Natural killer cell (primary cell): Measurements from ENCODE around the gene RHCG. TPM values are rescaled to one million over a fixed set of nuclear protein-coding genes. Genes with fewer than 3 reads are reported as not detected.

ENCODE experiments used
- ATAC-seq, 3 donors: fragments of 150-1000 bp in 2 of 3; fragments of 200-7000 bp in 1 of 3; cut with Tn5 transposase; 1 replicate in 1 of 3; 2 replicates in 2 of 3; pipeline ENCODE4 v1.10.0; 2021; ENCODE audit warnings: mild to moderate bottlenecking in 2 of 3, moderate library complexity in 2 of 3
- DNase-seq, 2 donors: peaks; one replicate each; pipeline versions ENCODE4 v3.0.0 to v3.0.0-alpha.2; 2013 to 2021; ENCODE audit warnings: mixed read lengths in 1 of 2
- H3K27ac ChIP-seq: one replicate; pipeline ENCODE4 v1.5.1; 2013; ENCODE audit warnings: mild to moderate bottlenecking, low read length
- H3K27me3 ChIP-seq: one replicate; pipeline ENCODE4 v1.6.1; 2013; ENCODE audit warnings: low read length; ENCODE audit not compliant: control insufficient read depth, insufficient read depth
- H3K36me3 ChIP-seq: one replicate; pipeline ENCODE4 v1.6.1; 2013; ENCODE audit warnings: low read length; ENCODE audit not compliant: control insufficient read depth, insufficient read depth
- H3K4me1 ChIP-seq: one replicate; pipeline ENCODE4 v1.6.1; 2013; ENCODE audit warnings: low read length; ENCODE audit not compliant: control insufficient read depth, insufficient read depth
- H3K4me3 ChIP-seq: one replicate; pipeline ENCODE4 v1.5.1; 2013; ENCODE audit warnings: low read length
- H3K9me3 ChIP-seq: one replicate; pipeline ENCODE4 v1.6.1; 2013; ENCODE audit warnings: low read length; ENCODE audit not compliant: control insufficient read depth, insufficient read depth
- H3K27ac Mint-ChIP-seq, 2 donors: one replicate each; pipeline ENCODE4 v1.8.0; 2022; ENCODE audit warnings: mild to moderate bottlenecking in 2 of 2, mixed read lengths in 2 of 2, moderate library complexity in 1 of 2
- H3K27me3 Mint-ChIP-seq, 2 donors: one replicate each; pipeline ENCODE4 v1.8.0; 2022; ENCODE audit warnings: low read depth in 2 of 2, mixed read lengths in 2 of 2
- H3K36me3 Mint-ChIP-seq: one replicate; pipeline ENCODE4 v1.8.0; 2022; ENCODE audit warnings: mixed read lengths
- H3K4me1 Mint-ChIP-seq, 2 donors: one replicate each; pipeline ENCODE4 v1.8.0; 2022; ENCODE audit warnings: mixed read lengths in 2 of 2
- H3K4me3 Mint-ChIP-seq: one replicate; pipeline ENCODE4 v1.8.0; 2022; ENCODE audit warnings: mild to moderate bottlenecking, moderate library complexity, mixed read lengths
- H3K9me3 Mint-ChIP-seq, 2 donors: one replicate each; pipeline ENCODE4 v1.8.0; 2022; ENCODE audit warnings: mixed read lengths in 2 of 2
- CTCF ChIP-seq: fragments of 200-600 bp; IDR thresholded peaks from one replicate; pipeline ENCODE4 v1.8.0; 2022; ENCODE audit warnings: antibody characterized with exemption
- WGBS: methylation state at CpG from one replicate; pipeline ENCODE4 v1.1.7; 2013; ENCODE audit warnings: missing lambda C conversion rate; ENCODE audit not compliant: insufficient coverage; 5-methylcytosine and 5-hydroxymethylcytosine counted together
- intact Hi-C: fragments of 100-400 bp; cut with micrococcal nuclease; formaldehyde crosslinking; loops from one replicate; pipeline ENCODE4 v1.14.2; 2022
- total RNA-seq, 4 donors: library from RNA; stranded (reverse); fragments of 120-200 nt in 1 of 4; gene quantifications; one replicate each; pipeline versions ENCODE4 v1.2.3 to v1.2.4, GENCODE V29; 2013 to 2022

The RHCG gene
- total RNA-seq, 3 donors from 2014 or later (not counting 1 experiment from before 2014, with no cell fraction given) = not detected

GRCh38 chr15:89457086-89457485, 39.3 kb downstream of the RHCG start:
- H3K27ac Mint-ChIP-seq = no peak overlapping the region
- Histone ChIP-seq H3K27me3 (no peaks in the 10 kb centered on the region), H3K36me3 (no peaks in the 10 kb centered on the region), H3K4me1 (no peaks in the 10 kb centered on the region), H3K9me3 (no peaks in the 10 kb centered on the region), H3K27ac (no peak overlapping the region), H3K4me3 (no peak overlapping the region)
- H3K4me3 Mint-ChIP-seq = no peak overlapping the region
- ATAC-seq (no peak), DNase-seq (no peak)
- H3K27me3 Mint-ChIP-seq = peaks cover 13 to 16% of the 10 kb centered on the region in 2 donors
- intact Hi-C loops = no loop called here
- H3K4me1 Mint-ChIP-seq = no peaks in the 10 kb centered on the region
- H3K9me3 Mint-ChIP-seq = no peaks in the 10 kb centered on the region
- no peak for TF ChIP-seq CTCF
- no peaks in the 10 kb centered on the region for H3K36me3 Mint-ChIP-seq

DNA sequence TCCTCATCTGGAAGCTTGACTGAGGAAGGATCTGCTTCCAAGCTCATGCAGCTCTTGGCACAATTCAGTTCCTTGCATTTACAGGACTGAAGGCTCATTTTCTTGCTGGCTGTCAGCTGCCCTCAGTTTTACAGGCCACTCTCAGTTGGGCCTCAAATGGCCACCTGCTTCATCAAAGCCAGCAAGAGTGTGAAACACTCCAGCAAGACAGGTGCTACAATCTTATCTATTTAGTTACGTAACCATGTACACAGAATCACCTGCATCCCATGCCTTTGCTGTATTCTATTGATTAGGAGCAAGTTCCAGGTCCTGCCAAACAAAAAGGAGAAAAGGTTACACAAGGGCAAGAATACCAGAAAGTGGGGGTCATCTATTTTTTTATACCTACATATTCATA, 40.8 kb downstream of the RHCG start:
- no peaks in the 10 kb centered on the region for H3K4me1 Mint-ChIP-seq
- H3K36me3 Mint-ChIP-seq = no peaks in the 10 kb centered on the region
- 100% methylated on average over 1 of the region's 1 CpG for WGBS
- H3K4me1 ChIP-seq = no peaks in the 10 kb centered on the region
- H3K36me3 ChIP-seq = no peaks in the 10 kb centered on the region
- H3K27me3 ChIP-seq = no peaks in the 10 kb centered on the region
- intact Hi-C loops = no loop called here
- H3K4me3 Mint-ChIP-seq = no peak overlapping the region
- H3K27ac ChIP-seq = no peak overlapping the region
- H3K9me3 Mint-ChIP-seq = no peaks in the 10 kb centered on the region
- no peak overlapping the region for H3K4me3 ChIP-seq
- TF ChIP-seq CTCF = no peak
- DNase-seq (no peak), ATAC-seq (no peak)
- H3K27me3 Mint-ChIP-seq = peaks cover 21 to 27% of the 10 kb centered on the region in 2 donors
- no peak overlapping the region for H3K27ac Mint-ChIP-seq
- no peaks in the 10 kb centered on the region for H3K9me3 ChIP-seq

DNA sequence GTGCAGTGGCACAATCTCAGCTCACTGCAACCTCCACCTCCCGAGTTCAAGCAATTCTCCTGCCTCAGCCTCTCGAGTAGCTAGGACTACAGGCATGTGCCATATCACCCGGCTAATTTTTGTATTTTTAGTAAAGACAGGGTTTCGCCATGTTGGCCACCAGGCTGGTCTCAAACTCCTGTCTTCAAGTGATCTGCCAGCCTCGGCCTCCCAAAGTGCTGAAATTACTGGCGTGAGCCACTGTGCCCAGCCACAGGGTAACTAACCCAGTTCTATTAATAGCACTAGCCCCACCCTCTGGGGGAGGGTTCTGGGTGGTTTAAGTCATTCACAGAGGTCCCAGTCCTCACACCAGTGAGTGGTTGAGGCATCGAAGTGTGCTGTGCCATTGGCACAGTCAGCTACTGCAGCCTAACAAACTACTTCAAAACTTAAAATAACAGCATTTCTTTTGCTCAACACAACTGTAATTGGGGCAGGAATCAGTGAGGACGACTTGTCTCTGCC, 44.0 kb downstream of the RHCG start:
- Histone ChIP-seq H3K27ac (no peak overlapping the region), H3K9me3 (no peaks in the 10 kb centered on the region), H3K4me1 (no peaks in the 10 kb centered on the region), H3K36me3 (no peaks in the 10 kb centered on the region), H3K4me3 (no peak overlapping the region), H3K27me3 (peaks cover 7% of the 10 kb centered on the region)
- intact Hi-C loops = no loop called here
- no peak for TF ChIP-seq CTCF
- DNase-seq (no peak), ATAC-seq (no peak)
- Mint-ChIP-seq H3K27me3 (peaks cover 21 to 53% of the 10 kb centered on the region in 2 donors), H3K4me3 (no peak overlapping the region), H3K27ac (no peak overlapping the region), H3K36me3 (no peaks in the 10 kb centered on the region), H3K9me3 (no peaks in the 10 kb centered on the region), H3K4me1 (no peaks in the 10 kb centered on the region)
- WGBS = 73% methylated on average over 7 of the region's 8 CpGs

DNA sequence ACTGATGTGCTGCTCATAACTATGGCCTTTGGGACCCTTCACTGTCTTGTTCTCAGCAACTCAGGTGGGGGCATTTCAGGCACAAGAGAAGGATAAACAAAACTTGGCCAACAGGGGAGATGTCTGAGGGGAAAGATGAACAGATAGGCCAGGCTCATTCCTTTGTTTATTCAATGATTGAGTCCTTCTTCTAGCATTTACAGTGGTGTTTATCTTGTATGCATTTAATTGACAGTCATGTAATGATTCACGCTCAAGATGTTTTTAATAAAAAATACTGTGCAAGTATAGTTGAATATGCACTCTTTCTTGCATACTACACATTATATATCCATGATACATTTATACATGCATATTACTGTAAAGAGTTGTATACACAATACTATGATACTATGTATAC, 44.5 kb downstream of the RHCG start:
- peaks cover 24 to 56% of the 10 kb centered on the region in 2 donors for H3K27me3 Mint-ChIP-seq
- Histone ChIP-seq H3K27ac (no peak overlapping the region), H3K4me3 (no peak overlapping the region), H3K27me3 (peaks cover 7% of the 10 kb centered on the region), H3K9me3 (no peaks in the 10 kb centered on the region), H3K4me1 (no peaks in the 10 kb centered on the region), H3K36me3 (no peaks in the 10 kb centered on the region)
- no peak for ATAC-seq
- H3K4me1 Mint-ChIP-seq = no peaks in the 10 kb centered on the region
- no peak overlapping the region for H3K27ac Mint-ChIP-seq
- intact Hi-C loops = no loop called here
- no peak for TF ChIP-seq CTCF
- H3K36me3 Mint-ChIP-seq = no peaks in the 10 kb centered on the region
- H3K9me3 Mint-ChIP-seq = no peaks in the 10 kb centered on the region
- no peak overlapping the region for H3K4me3 Mint-ChIP-seq
- no CpG with 5 or more reads among the region's 1 CpG for WGBS
- DNase-seq = no peak
